Nucleus accumbens (tissue), 56 donors: ENCODE measurements around the gene YPEL3.

Experiments used
- DNase-seq, 56 donors: peaks; one replicate each; lab custom pipeline; 2025; lab: John Stamatoyannopoulos, UW

The YPEL3 gene

GRCh38 chr16:30054451-30054850 lies 41.6 kb downstream of the YPEL3 start:
- no peak for DNase-seq

GRCh38 chr16:30053376-30054015 lies 42.5 kb downstream of the YPEL3 start:
- DNase-seq, result peak in 1 of 56 donors; percentile 48

GRCh38 chr16:30052671-30053372 lies 43.2 kb downstream of the YPEL3 start:
- peak in 55 of 56 donors; percentile 42 to 92 (median 80) for DNase-seq

GRCh38 chr16:30051518-30051917 lies 44.5 kb downstream of the YPEL3 start:
- DNase-seq, result no peak

GRCh38 chr16:30049871-30050270 lies 46.1 kb downstream of the YPEL3 start:
- DNase-seq, result peak in 44 of 56 donors; percentile 8 to 89 (median 51)

GRCh38 chr16:30046588-30046987 lies 49.4 kb downstream of the YPEL3 start:
- no peak for DNase-seq

- DNase-seq, result no peak
Observed at GRCh38 chr16:30046178-30046577, 49.8 kb downstream of the YPEL3 start.
